Pulmonary artery endothelial cell (primary cell): Measurements from ENCODE around the gene SYPL1. TPM values are rescaled to one million over a fixed set of nuclear protein-coding genes. Genes with fewer than 3 reads are reported as not detected.

Experiments
- DNase-seq: peaks from one replicate; pipeline ENCODE4 v3.0.0-alpha.2; 2011; ENCODE audit warnings: low read depth, low spot score
- total RNA-seq: library from RNA; depleted of rRNA; stranded (reverse); fragments of >200 nt; gene quantifications from 2 replicates; pipeline ENCODE4 v1.2.3, GENCODE V29; 2014

SYPL1 gene
- total RNA-seq, 1 donor from 2014 or later: 53.9 TPM

GRCh38 chr7:106122713-106123112 is 10.6 kb upstream of the SYPL1 start:
- DNase-seq: no peak

- DNase-seq: no peak
Measured at GRCh38 chr7:106121189-106121810, 9.2 kb upstream of the SYPL1 start.

- DNase-seq: no peak
Measured at GRCh38 chr7:106120500-106120899, 8.4 kb upstream of the SYPL1 start.

GRCh38 chr7:106119719-106120118 is 7.6 kb upstream of the SYPL1 start:
- DNase-seq: no peak

GRCh38 chr7:106117786-106118544 is 5.9 kb upstream of the SYPL1 start:
- DNase-seq: no peak

GRCh38 chr7:106116161-106116704 is 4.1 kb upstream of the SYPL1 start:
- DNase-seq: no peak

- DNase-seq: no peak
Measured at GRCh38 chr7:106114716-106115383, 2.7 kb upstream of the SYPL1 start.

GRCh38 chr7:106112972-106113421 is 885 bp upstream of the SYPL1 start:
- no peak for DNase-seq

GRCh38 chr7:106111655-106112117 is 426 bp downstream of the SYPL1 start:
- peak; percentile 13 for DNase-seq

GRCh38 chr7:106110885-106111654 is 1.0 kb downstream of the SYPL1 start:
- no peak for DNase-seq

- no peak for DNase-seq
Measured at GRCh38 chr7:106110238-106110560, 1.9 kb downstream of the SYPL1 start.

- DNase-seq: no peak
Measured at GRCh38 chr7:106109521-106110237, 2.4 kb downstream of the SYPL1 start.

GRCh38 chr7:106108991-106109390 is 3.1 kb downstream of the SYPL1 start:
- no peak for DNase-seq

GRCh38 chr7:106104721-106105260 is 7.3 kb downstream of the SYPL1 start:
- DNase-seq: no peak

- no peak for DNase-seq
Measured at GRCh38 chr7:106102387-106102966, 9.6 kb downstream of the SYPL1 start.

- no peak for DNase-seq
Measured at GRCh38 chr7:106101726-106102125, 10.4 kb downstream of the SYPL1 start.

- DNase-seq: no peak
Measured at GRCh38 chr7:106100863-106101629, 11.1 kb downstream of the SYPL1 start.

- DNase-seq: no peak
Measured at GRCh38 chr7:106099539-106099938, 12.6 kb downstream of the SYPL1 start.

GRCh38 chr7:106098889-106099288 is 13.2 kb downstream of the SYPL1 start:
- no peak for DNase-seq
